ENCODE measurements around the gene TNFSF8.

Gene TNFSF8

DNA sequence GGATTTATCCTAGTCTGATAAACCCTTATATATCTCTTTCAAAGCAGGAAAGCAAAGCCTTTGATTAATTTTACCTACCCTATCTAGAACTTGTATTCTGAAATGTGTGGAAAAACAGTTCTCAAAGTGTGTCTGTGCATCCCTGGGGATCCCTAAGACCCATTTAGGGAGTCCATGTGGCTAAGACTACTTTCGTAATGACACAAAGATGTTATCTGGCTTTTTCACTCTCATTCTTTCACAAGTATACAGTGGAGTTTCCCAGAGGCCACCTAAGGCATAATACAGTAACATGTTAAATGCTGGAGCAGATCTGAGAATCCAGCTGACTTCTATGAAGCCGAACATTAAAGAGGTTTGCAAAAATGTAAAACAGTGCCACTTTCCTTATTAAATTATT, 70.2 kb downstream of the TNFSF8 start:
- no peak overlapping the region for H3K4me3 ChIP-seq (ENCODE audit: insufficient read depth, low read length, poor library complexity, severe bottlenecking)
- H3F3A ChIP-seq (ENCODE audit: insufficient read depth) = no peaks in the 10 kb centered on the region
- H3K9me3 ChIP-seq (ENCODE audit: insufficient read depth, low read length) = no peaks in the 10 kb centered on the region
- H3K9me2 ChIP-seq (replicated peaks; ENCODE audit: insufficient read depth, low read length) = no peaks in the 10 kb centered on the region
- H2AFZ ChIP-seq (ENCODE audit: low read depth, low read length, severe bottlenecking) = no peak overlapping the region
- H4K20me1 ChIP-seq (ENCODE audit: low read depth, low read length) = no peaks in the 10 kb centered on the region
- no peak overlapping the region for H3K9ac ChIP-seq (ENCODE audit: low read length)
- H3K27me3 ChIP-seq (ENCODE audit: low read length) = no peaks in the 10 kb centered on the region
- TF ChIP-seq, protein P1, sequence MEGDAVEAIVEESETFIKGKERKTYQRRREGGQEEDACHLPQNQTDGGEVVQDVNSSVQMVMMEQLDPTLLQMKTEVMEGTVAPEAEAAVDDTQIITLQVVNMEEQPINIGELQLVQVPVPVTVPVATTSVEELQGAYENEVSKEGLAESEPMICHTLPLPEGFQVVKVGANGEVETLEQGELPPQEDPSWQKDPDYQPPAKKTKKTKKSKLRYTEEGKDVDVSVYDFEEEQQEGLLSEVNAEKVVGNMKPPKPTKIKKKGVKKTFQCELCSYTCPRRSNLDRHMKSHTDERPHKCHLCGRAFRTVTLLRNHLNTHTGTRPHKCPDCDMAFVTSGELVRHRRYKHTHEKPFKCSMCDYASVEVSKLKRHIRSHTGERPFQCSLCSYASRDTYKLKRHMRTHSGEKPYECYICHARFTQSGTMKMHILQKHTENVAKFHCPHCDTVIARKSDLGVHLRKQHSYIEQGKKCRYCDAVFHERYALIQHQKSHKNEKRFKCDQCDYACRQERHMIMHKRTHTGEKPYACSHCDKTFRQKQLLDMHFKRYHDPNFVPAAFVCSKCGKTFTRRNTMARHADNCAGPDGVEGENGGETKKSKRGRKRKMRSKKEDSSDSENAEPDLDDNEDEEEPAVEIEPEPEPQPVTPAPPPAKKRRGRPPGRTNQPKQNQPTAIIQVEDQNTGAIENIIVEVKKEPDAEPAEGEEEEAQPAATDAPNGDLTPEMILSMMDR (IDR thresholded peaks at IDR 0.05; ENCODE audit: insufficient read depth, low read length, poor library complexity, severe bottlenecking) = no peak
- no peak for TF ChIP-seq EZH2phosphoT487 (conservative IDR thresholded peaks at IDR 0.05; ENCODE audit: low read length)
- H3K36me3 ChIP-seq (ENCODE audit: low read length) = no peaks in the 10 kb centered on the region
- H3K4me2 ChIP-seq (ENCODE audit: low read depth, low read length, poor library complexity, severe bottlenecking) = no peak overlapping the region
- H3K79me2 ChIP-seq (ENCODE audit: insufficient read depth, low read length) = no peaks in the 10 kb centered on the region
- H3K27ac ChIP-seq (ENCODE audit: low read depth, low read length) = no peak overlapping the region

DNA sequence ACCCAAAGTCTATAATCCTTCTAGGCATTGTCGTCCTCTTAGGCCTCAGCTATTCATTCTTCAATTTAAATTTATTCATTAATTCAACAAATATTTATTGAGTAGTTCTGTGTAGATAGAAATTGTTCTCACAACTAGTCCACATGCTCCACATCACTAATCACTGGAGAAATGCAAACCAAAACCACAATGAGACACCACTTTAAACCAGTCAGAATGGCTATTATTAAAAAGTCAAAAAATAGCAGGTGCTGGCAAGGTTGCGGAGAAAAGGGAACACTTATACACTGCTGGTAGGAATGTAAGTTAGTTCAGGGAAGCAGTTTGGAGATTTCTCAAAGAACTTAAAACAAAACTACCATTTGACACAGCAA, 73.5 kb downstream of the TNFSF8 start:
- Histone ChIP-seq H3K27me3 (ENCODE audit: low read length) (no peaks in the 10 kb centered on the region), H3K9ac (ENCODE audit: low read length) (no peak overlapping the region), H3K36me3 (ENCODE audit: low read length) (no peaks in the 10 kb centered on the region), H3K4me2 (ENCODE audit: low read depth, low read length, poor library complexity, severe bottlenecking) (no peak overlapping the region), H3F3A (ENCODE audit: insufficient read depth) (no peaks in the 10 kb centered on the region), H3K9me3 (ENCODE audit: insufficient read depth, low read length) (no peaks in the 10 kb centered on the region), H3K27ac (ENCODE audit: low read depth, low read length) (no peak overlapping the region), H3K79me2 (ENCODE audit: insufficient read depth, low read length) (no peaks in the 10 kb centered on the region), H4K20me1 (ENCODE audit: low read depth, low read length) (no peaks in the 10 kb centered on the region), H3K4me3 (ENCODE audit: insufficient read depth, low read length, poor library complexity, severe bottlenecking) (no peak overlapping the region), H3K9me2 (replicated peaks; ENCODE audit: insufficient read depth, low read length) (no peaks in the 10 kb centered on the region), H2AFZ (ENCODE audit: low read depth, low read length, severe bottlenecking) (no peak overlapping the region)
- TF ChIP-seq EZH2phosphoT487 (conservative IDR thresholded peaks at IDR 0.05; ENCODE audit: low read length) = no peak
- TF ChIP-seq, protein P1 (IDR thresholded peaks at IDR 0.05; ENCODE audit: insufficient read depth, low read length, poor library complexity, severe bottlenecking) = no peak

DNA sequence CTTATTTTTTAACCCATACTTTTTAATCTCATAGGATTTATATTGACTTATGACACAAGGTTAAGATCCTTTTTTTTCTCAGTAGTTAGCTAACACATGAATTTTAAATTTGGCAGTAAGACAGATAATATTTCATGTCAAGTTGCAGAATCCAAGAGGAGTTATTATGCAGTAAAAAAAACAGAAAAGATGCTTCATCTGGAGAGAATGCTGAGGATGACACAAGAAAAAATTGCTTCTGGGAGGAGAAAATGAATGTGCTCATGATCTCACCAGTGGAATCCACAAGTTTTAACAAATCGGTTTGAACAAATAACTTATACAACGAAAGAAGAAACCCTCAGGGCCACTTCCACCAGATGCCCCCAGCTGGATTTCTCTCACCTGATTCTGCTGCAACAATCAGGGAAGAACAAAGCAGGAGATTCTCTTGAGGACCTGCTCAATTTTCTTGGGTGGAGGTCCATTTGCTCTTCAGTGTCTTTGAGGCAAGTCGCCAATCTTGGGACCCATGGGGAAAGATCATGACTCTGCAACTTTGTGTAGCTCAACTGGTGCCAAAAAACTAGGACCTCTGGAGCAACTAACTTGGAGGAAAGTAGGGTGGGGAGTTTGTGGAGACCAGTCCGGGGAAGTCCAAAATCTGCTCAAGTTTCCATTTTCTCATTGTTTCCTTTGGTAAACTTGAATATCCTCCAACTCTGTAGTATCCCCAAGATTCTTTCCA, 74.0 kb downstream of the TNFSF8 start:
- H3K36me3 ChIP-seq (ENCODE audit: low read length) = no peaks in the 10 kb centered on the region
- H3K9ac ChIP-seq (ENCODE audit: low read length) = no peak overlapping the region
- H3K4me3 ChIP-seq (ENCODE audit: insufficient read depth, low read length, poor library complexity, severe bottlenecking) = no peak overlapping the region
- no peaks in the 10 kb centered on the region for H3K9me3 ChIP-seq (ENCODE audit: insufficient read depth, low read length)
- no peak overlapping the region for H3K4me2 ChIP-seq (ENCODE audit: low read depth, low read length, poor library complexity, severe bottlenecking)
- no peaks in the 10 kb centered on the region for H3K79me2 ChIP-seq (ENCODE audit: insufficient read depth, low read length)
- H3K9me2 ChIP-seq (replicated peaks; ENCODE audit: insufficient read depth, low read length) = no peaks in the 10 kb centered on the region
- no peak overlapping the region for H3K27ac ChIP-seq (ENCODE audit: low read depth, low read length)
- TF ChIP-seq EZH2phosphoT487 (conservative IDR thresholded peaks at IDR 0.05; ENCODE audit: low read length) = no peak
- TF ChIP-seq, protein P1 (IDR thresholded peaks at IDR 0.05; ENCODE audit: insufficient read depth, low read length, poor library complexity, severe bottlenecking) = no peak
- no peaks in the 10 kb centered on the region for H4K20me1 ChIP-seq (ENCODE audit: low read depth, low read length)
- no peaks in the 10 kb centered on the region for H3F3A ChIP-seq (ENCODE audit: insufficient read depth)
- no peaks in the 10 kb centered on the region for H3K27me3 ChIP-seq (ENCODE audit: low read length)
- no peak overlapping the region for H2AFZ ChIP-seq (ENCODE audit: low read depth, low read length, severe bottlenecking)
